ENCODE measurements around the gene CRYBA4.

Gene CRYBA4

DNA sequence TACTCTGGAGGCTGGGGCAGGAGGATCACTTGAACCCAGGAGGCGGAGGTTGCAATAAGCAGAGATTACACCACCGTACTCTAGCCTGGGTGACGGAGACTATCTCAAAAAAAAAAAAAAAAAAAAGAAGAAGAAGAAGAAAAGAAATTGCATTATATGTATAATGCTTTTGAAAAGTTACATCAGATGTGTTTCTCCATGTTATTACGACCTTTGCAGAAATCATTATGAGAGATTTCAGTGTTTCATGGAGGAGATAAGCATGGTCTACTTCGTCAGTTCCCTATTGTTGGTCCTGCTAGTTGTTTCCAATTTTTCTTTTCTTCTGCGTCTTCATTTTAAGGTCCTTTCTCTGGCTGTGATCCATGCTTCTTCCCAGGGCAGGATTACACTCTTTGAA is 38.6 kb downstream of the CRYBA4 start:
- TF ChIP-seq JUND (IDR thresholded peaks at IDR 0.05; ENCODE audit: low read depth): no peak

GRCh38 chr22:26660961-26661578 is 39.3 kb downstream of the CRYBA4 start:
- no peak for TF ChIP-seq JUND (IDR thresholded peaks at IDR 0.05; ENCODE audit: low read depth)
- in situ Hi-C loops (cut with HindIII; ENCODE audit: low pct_unique_long_range_greater_than_20kb, low sequenced_read_pairs): no loop called here
- no peak for DNase-seq (ENCODE audit: low read depth in 1 of 2, low spot score in 1 of 2)

More for the DNA sequence above, 38.6 kb downstream of the CRYBA4 start:
- in situ Hi-C loops (cut with HindIII; ENCODE audit: low pct_unique_long_range_greater_than_20kb, low sequenced_read_pairs): no loop called here
- no peak for DNase-seq (ENCODE audit: low read depth in 1 of 2, low spot score in 1 of 2)

GRCh38 chr22:26662160-26662559 is 40.4 kb downstream of the CRYBA4 start:
- no peak for DNase-seq (ENCODE audit: low read depth in 1 of 2, low spot score in 1 of 2)
- no peak for TF ChIP-seq JUND (IDR thresholded peaks at IDR 0.05; ENCODE audit: low read depth)

GRCh38 chr22:26663374-26663923 is 41.7 kb downstream of the CRYBA4 start:
- TF ChIP-seq JUND (IDR thresholded peaks at IDR 0.05; ENCODE audit: low read depth): no peak
- in situ Hi-C loops (cut with HindIII; ENCODE audit: low pct_unique_long_range_greater_than_20kb, low sequenced_read_pairs): no loop called here
- no peak for DNase-seq (ENCODE audit: low read depth in 1 of 2, low spot score in 1 of 2)

More at GRCh38 chr22:26662160-26662559, 40.4 kb downstream of the CRYBA4 start:
- in situ Hi-C loops (cut with HindIII; ENCODE audit: low pct_unique_long_range_greater_than_20kb, low sequenced_read_pairs): no loop called here

- TF ChIP-seq JUND (IDR thresholded peaks at IDR 0.05; ENCODE audit: low read depth): no peak
- in situ Hi-C loops (cut with HindIII; ENCODE audit: low pct_unique_long_range_greater_than_20kb, low sequenced_read_pairs): no loop called here
These were observed 44.1 kb downstream of the CRYBA4 start for GRCh38 chr22:26665813-26666231.

GRCh38 chr22:26667140-26667539 is 45.4 kb downstream of the CRYBA4 start:
- no peak for DNase-seq (ENCODE audit: low read depth in 1 of 2, low spot score in 1 of 2)
- TF ChIP-seq JUND (IDR thresholded peaks at IDR 0.05; ENCODE audit: low read depth): no peak
- in situ Hi-C loops (cut with HindIII; ENCODE audit: low pct_unique_long_range_greater_than_20kb, low sequenced_read_pairs): no loop called here

More at GRCh38 chr22:26665813-26666231, 44.1 kb downstream of the CRYBA4 start:
- DNase-seq (ENCODE audit: low read depth in 1 of 2, low spot score in 1 of 2): no peak

DNA sequence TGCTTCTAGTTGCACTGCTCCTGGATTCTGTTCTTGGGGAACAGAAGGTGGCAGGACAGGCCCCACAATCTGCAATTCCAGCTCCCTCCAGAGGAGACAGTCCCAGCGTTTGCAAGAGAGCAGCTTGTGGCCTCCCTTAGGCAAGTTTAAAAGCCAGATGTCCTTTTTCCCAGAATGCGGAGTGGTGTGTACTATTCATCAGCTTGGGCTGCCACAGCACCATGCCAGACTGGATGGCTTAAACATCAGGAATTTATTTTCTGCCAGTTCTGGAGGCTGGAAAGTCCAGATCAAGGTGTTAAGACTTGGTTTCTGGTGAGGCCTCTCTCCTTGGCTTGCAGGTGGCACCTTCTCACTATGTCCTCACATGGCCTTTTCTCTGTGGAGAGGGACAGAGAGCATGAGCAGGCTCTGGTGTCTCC is 47.3 kb downstream of the CRYBA4 start:
- no peak for TF ChIP-seq JUND (IDR thresholded peaks at IDR 0.05; ENCODE audit: low read depth)
- in situ Hi-C loops (cut with HindIII; ENCODE audit: low pct_unique_long_range_greater_than_20kb, low sequenced_read_pairs): no loop called here
- DNase-seq (ENCODE audit: low read depth in 1 of 2, low spot score in 1 of 2): peak in 1 of 2 experiments; percentile 72

DNA sequence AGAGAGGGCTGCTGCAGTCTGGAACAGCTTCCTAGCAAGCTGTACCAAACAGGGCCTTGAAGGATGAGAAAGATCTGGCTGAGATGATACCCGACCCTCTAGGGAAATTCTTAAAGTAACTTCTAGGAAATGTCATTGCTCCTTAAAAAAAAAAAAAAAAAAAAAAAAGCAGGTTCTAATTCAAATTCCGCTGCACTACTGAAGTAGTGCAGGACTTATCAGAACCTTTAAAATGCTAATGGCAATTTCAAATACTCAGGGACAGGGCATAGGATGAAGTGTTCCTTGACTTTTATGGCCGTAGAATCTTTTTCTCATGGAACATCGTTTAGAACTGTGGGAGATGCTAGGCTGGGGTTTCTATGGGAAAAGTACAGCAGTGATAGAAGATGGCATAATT is 48.7 kb downstream of the CRYBA4 start:
- TF ChIP-seq JUND (IDR thresholded peaks at IDR 0.05; ENCODE audit: low read depth): no peak
- in situ Hi-C loops (cut with HindIII; ENCODE audit: low pct_unique_long_range_greater_than_20kb, low sequenced_read_pairs): no loop called here

GRCh38 chr22:26671317-26672059 is 49.7 kb downstream of the CRYBA4 start:
- no peak for DNase-seq (ENCODE audit: low read depth in 1 of 2, low spot score in 1 of 2)
- in situ Hi-C loops (cut with HindIII; ENCODE audit: low pct_unique_long_range_greater_than_20kb, low sequenced_read_pairs): no loop called here
- TF ChIP-seq JUND (IDR thresholded peaks at IDR 0.05; ENCODE audit: low read depth): no peak

More for the DNA sequence above, 48.7 kb downstream of the CRYBA4 start:
- no peak for DNase-seq (ENCODE audit: low read depth in 1 of 2, low spot score in 1 of 2)

- TF ChIP-seq JUND (IDR thresholded peaks at IDR 0.05; ENCODE audit: low read depth): no peak
- DNase-seq (ENCODE audit: low read depth in 1 of 2, low spot score in 1 of 2): no peak
- in situ Hi-C loops (cut with HindIII; ENCODE audit: low pct_unique_long_range_greater_than_20kb, low sequenced_read_pairs): no loop called here
These were observed 50.3 kb downstream of the CRYBA4 start for GRCh38 chr22:26672060-26672471.

DNA sequence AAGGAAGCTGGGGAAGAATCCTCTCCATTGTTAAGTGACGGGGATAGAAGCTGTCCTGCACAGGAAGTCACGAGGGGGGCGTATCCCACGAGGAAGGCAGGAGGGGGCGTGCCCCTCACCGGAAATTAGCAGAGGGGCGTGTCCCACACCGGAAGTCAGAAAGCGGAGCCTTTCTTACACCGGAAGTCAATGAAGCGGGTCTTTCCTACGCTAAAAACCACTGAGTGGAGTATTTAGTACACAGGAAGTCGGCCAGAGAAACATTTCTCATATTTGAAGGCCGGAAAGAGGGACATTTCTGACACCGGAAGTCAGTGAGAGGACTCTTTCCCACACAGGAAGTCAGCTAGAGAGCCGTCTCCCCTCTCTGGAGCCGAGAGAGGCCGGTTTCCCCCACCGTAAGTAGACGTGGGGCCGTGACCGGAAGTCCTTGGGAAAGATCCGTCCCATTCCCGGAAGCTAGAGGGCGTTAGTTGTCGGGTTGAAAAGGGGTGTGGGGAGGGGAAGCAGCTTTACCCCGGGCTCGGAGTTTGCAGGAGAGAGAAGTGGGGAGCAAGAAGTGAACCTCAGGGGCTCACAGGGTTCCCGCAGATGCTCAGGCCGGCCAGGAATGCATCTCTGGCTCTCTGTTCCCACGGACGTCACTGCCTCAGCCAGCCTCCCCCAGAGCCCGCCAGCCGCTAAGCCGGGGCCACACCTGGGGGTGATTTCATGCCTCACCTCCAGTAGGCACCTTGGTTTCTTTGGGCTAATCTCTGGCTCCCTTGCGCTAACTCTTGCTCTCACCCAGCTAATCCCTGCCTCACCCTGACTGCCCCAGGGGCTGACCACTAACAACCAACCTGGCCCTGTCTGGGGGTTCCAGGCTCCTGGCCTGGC is 51.1 kb downstream of the CRYBA4 start:
- in situ Hi-C loops (cut with HindIII; ENCODE audit: low pct_unique_long_range_greater_than_20kb, low sequenced_read_pairs): no loop called here
- DNase-seq (ENCODE audit: low read depth in 1 of 2, low spot score in 1 of 2): peak; percentile 35 to 93
- TF ChIP-seq JUND (IDR thresholded peaks at IDR 0.05; ENCODE audit: low read depth): no peak

DNA sequence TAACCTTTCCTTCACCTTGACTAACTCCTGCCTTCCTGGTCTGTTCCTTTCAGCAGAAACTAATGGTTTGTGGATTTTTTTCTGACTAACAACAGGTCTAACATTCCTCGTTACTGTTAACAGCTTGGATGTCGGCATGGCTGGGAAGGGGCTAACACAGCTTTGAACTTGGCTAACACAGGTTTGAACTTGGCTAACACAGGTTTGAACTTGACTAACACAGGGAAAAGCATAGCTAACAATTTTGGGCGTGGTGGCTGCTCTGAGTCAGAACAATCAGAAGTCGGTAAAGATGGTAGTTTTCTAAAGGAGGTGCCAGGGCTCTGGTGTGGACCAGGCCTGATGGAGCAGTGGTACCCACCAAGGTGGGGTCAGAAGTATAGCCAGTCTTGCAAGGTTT is 51.7 kb downstream of the CRYBA4 start:
- no peak for DNase-seq (ENCODE audit: low read depth in 1 of 2, low spot score in 1 of 2)
- no peak for TF ChIP-seq JUND (IDR thresholded peaks at IDR 0.05; ENCODE audit: low read depth)
- in situ Hi-C loops (cut with HindIII; ENCODE audit: low pct_unique_long_range_greater_than_20kb, low sequenced_read_pairs): no loop called here

Data from T47D (cell line).